Endometrium (tissue), 2 donors: Measurements from ENCODE around the gene FAH.

Experiments
- FAIRE-seq: peaks from 2 replicates; lab custom pipeline; 2012; peaks lifted over from hg19 to GRCh38; lab: Jason Lieb, UNC
- donor health status: control.
- donor health status: control.

FAH gene

GRCh38 chr15:80174017-80174746 is 21.4 kb downstream of the FAH start:
- no peak for FAIRE-seq

GRCh38 chr15:80175436-80175835 is 22.6 kb downstream of the FAH start:
- FAIRE-seq: no peak

GRCh38 chr15:80176443-80176842 is 23.6 kb downstream of the FAH start:
- FAIRE-seq: no peak

- no peak for FAIRE-seq
Measured at GRCh38 chr15:80177156-80177555, 24.4 kb downstream of the FAH start.

GRCh38 chr15:80179025-80179759 is 26.4 kb downstream of the FAH start:
- no peak for FAIRE-seq

- no peak for FAIRE-seq
Measured at GRCh38 chr15:80179935-80180334, 27.1 kb downstream of the FAH start.

- no peak for FAIRE-seq
Measured at GRCh38 chr15:80180468-80180867, 27.7 kb downstream of the FAH start.

GRCh38 chr15:80180986-80181385 is 28.2 kb downstream of the FAH start:
- no peak for FAIRE-seq

- FAIRE-seq: no peak
Measured at GRCh38 chr15:80182611-80183261, 29.9 kb downstream of the FAH start.

- FAIRE-seq: no peak
Measured at GRCh38 chr15:80183306-80183705, 30.5 kb downstream of the FAH start.

GRCh38 chr15:80183886-80184285 is 31.1 kb downstream of the FAH start:
- FAIRE-seq: no peak

- FAIRE-seq: no peak
Measured at GRCh38 chr15:80184554-80184953, 31.8 kb downstream of the FAH start.

- FAIRE-seq: no peak
Measured at GRCh38 chr15:80185152-80185551, 32.4 kb downstream of the FAH start.

- FAIRE-seq: no peak
Measured at GRCh38 chr15:80186066-80186465, 33.3 kb downstream of the FAH start.

- FAIRE-seq: no peak
Measured at GRCh38 chr15:80186597-80186996, 33.8 kb downstream of the FAH start.

- FAIRE-seq: no peak
Measured at GRCh38 chr15:80188251-80188650, 35.5 kb downstream of the FAH start.

- FAIRE-seq: no peak
Measured at GRCh38 chr15:80191198-80191597, 38.4 kb downstream of the FAH start.

- no peak for FAIRE-seq
Measured at GRCh38 chr15:80191897-80192595, 39.2 kb downstream of the FAH start.

- FAIRE-seq: no peak
Measured at GRCh38 chr15:80194186-80194585, 41.4 kb downstream of the FAH start.

- no peak for FAIRE-seq
Measured at GRCh38 chr15:80194914-80195313, 42.1 kb downstream of the FAH start.

- no peak for FAIRE-seq
Measured at GRCh38 chr15:80199366-80199765, 46.6 kb downstream of the FAH start.

GRCh38 chr15:80199869-80200268 is 47.1 kb downstream of the FAH start:
- FAIRE-seq: no peak
